Skeletal muscle satellite cell (primary cell): Measurements from ENCODE around the gene NPR2.

Experiments
- H3K27me3 ChIP-seq: 2 replicates; pipeline ENCODE4 v1.7.0; 2013; ENCODE audit warnings: low read length; ENCODE audit not compliant: control insufficient read depth, insufficient read depth
- H3K36me3 ChIP-seq: 2 replicates; pipeline ENCODE4 v1.7.0; 2013; ENCODE audit warnings: mild to moderate bottlenecking, control low read depth, low read length; ENCODE audit not compliant: insufficient read depth
- H3K4me1 ChIP-seq: 2 replicates; pipeline ENCODE4 v1.7.0; 2013; ENCODE audit warnings: low read length; ENCODE audit not compliant: control insufficient read depth, insufficient read depth
- H3K4me2 ChIP-seq: 2 replicates; pipeline ENCODE4 v1.7.0; 2013; ENCODE audit warnings: mild to moderate bottlenecking, low read length
- H3K4me3 ChIP-seq: 2 replicates; pipeline ENCODE4 v1.7.0; 2013; ENCODE audit warnings: low read length
- H3K9ac ChIP-seq: 2 replicates; pipeline ENCODE4 v1.7.0; 2013; ENCODE audit warnings: mild to moderate bottlenecking, low read depth, low read length, moderate library complexity
- H3K9me3 ChIP-seq: replicated peaks from 2 replicates; pipeline ENCODE4 v1.7.0; 2013; ENCODE audit warnings: mild to moderate bottlenecking, control low read depth, low read length

Gene NPR2

GRCh38 chr9:35808433-35808832, 17.0 kb downstream of the NPR2 start:
- Histone ChIP-seq H3K4me3 (no peak overlapping the region), H3K9me3 (no peaks in the 10 kb centered on the region), H3K9ac (no peak overlapping the region), H3K36me3 (peaks cover 40% of the 10 kb centered on the region), H3K4me2 (no peak overlapping the region), H3K27me3 (no peaks in the 10 kb centered on the region), H3K4me1 (peaks cover 14% of the 10 kb centered on the region)

GRCh38 chr9:35810122-35810521, 18.7 kb downstream of the NPR2 start:
- H3K4me3 ChIP-seq: no peak overlapping the region
- no peak overlapping the region for H3K9ac ChIP-seq
- no peaks in the 10 kb centered on the region for H3K27me3 ChIP-seq
- peaks cover 38% of the 10 kb centered on the region for H3K36me3 ChIP-seq
- H3K4me2 ChIP-seq: no peak overlapping the region
- peaks cover 21% of the 10 kb centered on the region for H3K4me1 ChIP-seq
- no peaks in the 10 kb centered on the region for H3K9me3 ChIP-seq

- H3K4me2 ChIP-seq: peak overlapping the region; percentile 92
- H3K27me3 ChIP-seq: no peaks in the 10 kb centered on the region
- H3K9me3 ChIP-seq: no peaks in the 10 kb centered on the region
- H3K4me3 ChIP-seq: peak overlapping the region; percentile 74
- peak overlapping the region; percentile 63 for H3K9ac ChIP-seq
- H3K4me1 ChIP-seq: peaks cover 21% of the 10 kb centered on the region
- peaks cover 24% of the 10 kb centered on the region for H3K36me3 ChIP-seq
Observed at GRCh38 chr9:35811381-35812024, 20.1 kb downstream of the NPR2 start.

- Histone ChIP-seq H3K9me3 (no peaks in the 10 kb centered on the region), H3K4me2 (peak within 1 kb of the TSS; percentile 92), H3K4me3 (peak within 1 kb of the TSS; percentile 74), H3K36me3 (peaks cover 20% of the 10 kb centered on the region), H3K9ac (peak within 1 kb of the TSS; percentile 63), H3K4me1 (peaks cover 21% of the 10 kb centered on the region), H3K27me3 (no peaks in the 10 kb centered on the region)
Observed at GRCh38 chr9:35812025-35812602, 20.7 kb downstream of the NPR2 start, which contains the start of gene SPAG8. TSS of gene SPAG8 (minus strand) at chr9:35812262. CDS start at chr9:35812147, 115 bp downstream.

- Histone ChIP-seq H3K27me3 (peaks cover 5% of the 10 kb centered on the region), H3K4me3 (no peak overlapping the region), H3K36me3 (peaks cover 7% of the 10 kb centered on the region), H3K4me2 (peak overlapping the region; percentile 90), H3K4me1 (peaks cover 21% of the 10 kb centered on the region), H3K9me3 (no peaks in the 10 kb centered on the region), H3K9ac (peak overlapping the region; percentile 84)
Observed at GRCh38 chr9:35813434-35814105, 22.2 kb downstream of the NPR2 start.

- Histone ChIP-seq H3K9me3 (no peaks in the 10 kb centered on the region), H3K9ac (peak overlapping the region; percentile 84), H3K36me3 (peaks cover under 1% of the 10 kb centered on the region), H3K4me3 (peak overlapping the region; percentile 81), H3K27me3 (peaks cover 5% of the 10 kb centered on the region), H3K4me2 (peak overlapping the region; percentile 90), H3K4me1 (peaks cover 21% of the 10 kb centered on the region)
Observed at GRCh38 chr9:35814106-35814840, 22.9 kb downstream of the NPR2 start.

- peak within 1 kb of the TSS; percentile 81 for H3K4me3 ChIP-seq
- H3K36me3 ChIP-seq: no peaks in the 10 kb centered on the region
- peak within 1 kb of the TSS; percentile 90 for H3K4me2 ChIP-seq
Observed at GRCh38 chr9:35814841-35815543, 23.6 kb downstream of the NPR2 start, which contains the start of gene HINT2. TSS of gene HINT2 (minus strand) at chr9:35815042. CDS start at chr9:35814979, 63 bp downstream.

GRCh38 chr9:35816708-35817107, 25.3 kb downstream of the NPR2 start:
- Histone ChIP-seq H3K4me1 (peaks cover 17% of the 10 kb centered on the region), H3K9ac (no peak overlapping the region), H3K27me3 (peaks cover 5% of the 10 kb centered on the region), H3K4me3 (no peak overlapping the region), H3K36me3 (no peaks in the 10 kb centered on the region), H3K9me3 (no peaks in the 10 kb centered on the region), H3K4me2 (no peak overlapping the region)

More at GRCh38 chr9:35814841-35815543, 23.6 kb downstream of the NPR2 start, which contains the start of gene HINT2:
- peaks cover 5% of the 10 kb centered on the region for H3K27me3 ChIP-seq
- peak within 1 kb of the TSS; percentile 84 for H3K9ac ChIP-seq
- peaks cover 21% of the 10 kb centered on the region for H3K4me1 ChIP-seq
- H3K9me3 ChIP-seq: no peaks in the 10 kb centered on the region

DNA sequence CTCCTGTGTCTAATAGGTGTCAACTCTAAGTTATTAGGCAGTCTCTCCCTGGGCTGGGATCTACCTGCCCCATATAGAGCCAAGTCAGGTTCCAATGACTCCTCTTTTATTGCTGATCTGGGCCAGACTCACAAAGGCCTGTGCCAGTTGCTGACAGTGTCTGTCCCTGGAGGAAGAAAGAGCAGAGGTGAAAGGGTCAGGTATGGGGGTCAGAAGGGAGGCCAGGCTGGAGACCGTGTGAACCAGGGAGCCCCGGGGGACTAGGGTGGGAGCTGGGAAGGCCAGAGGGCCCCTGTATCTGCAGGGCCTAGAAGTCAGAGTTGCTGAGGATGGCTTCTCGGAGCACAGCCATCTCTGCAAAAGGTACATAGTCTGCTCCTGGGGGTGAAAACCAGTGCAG, 26.9 kb downstream of the NPR2 start:
- Histone ChIP-seq H3K4me1 (peaks cover 11% of the 10 kb centered on the region), H3K9me3 (no peaks in the 10 kb centered on the region), H3K9ac (no peak overlapping the region), H3K27me3 (peaks cover 5% of the 10 kb centered on the region), H3K4me3 (no peak overlapping the region), H3K36me3 (no peaks in the 10 kb centered on the region), H3K4me2 (no peak overlapping the region)

DNA sequence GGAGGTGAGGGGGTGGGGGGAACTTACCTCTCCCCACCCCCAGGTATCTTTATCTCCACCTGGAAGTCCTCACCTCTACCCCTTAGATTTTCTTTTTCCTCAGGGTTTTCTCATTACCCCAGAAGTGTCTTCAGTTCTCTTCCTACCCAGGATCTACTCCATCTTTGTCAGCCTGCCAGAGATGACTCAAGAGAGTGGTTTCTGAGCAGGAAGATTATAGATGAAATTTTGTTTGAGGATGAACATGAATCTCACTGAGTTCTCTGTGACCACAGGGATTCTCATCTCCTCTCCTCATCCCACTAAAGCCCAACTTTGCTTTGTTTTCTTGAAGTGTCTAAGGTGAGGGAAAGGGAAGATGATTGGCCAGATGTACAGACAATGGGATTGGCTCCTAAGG, 28.7 kb downstream of the NPR2 start:
- Histone ChIP-seq H3K4me1 (peaks cover 4% of the 10 kb centered on the region), H3K9me3 (no peaks in the 10 kb centered on the region), H3K36me3 (no peaks in the 10 kb centered on the region), H3K4me2 (no peak overlapping the region), H3K27me3 (peaks cover 5% of the 10 kb centered on the region), H3K9ac (no peak overlapping the region), H3K4me3 (no peak overlapping the region)
